K562 (cell line): ENCODE measurements around the gene GPHA2. TPM values are rescaled to one million over a fixed set of nuclear protein-coding genes. Genes with fewer than 3 reads are reported as not detected.

Experiments used
- BRD9 ChIP-seq: fragments of 450-650 bp; IDR thresholded peaks from 2 replicates; pipeline ENCODE4 v1.6.1; 2018; ENCODE audit warnings: low read depth; ENCODE audit not compliant: partially characterized antibody
- CCNT2 ChIP-seq: IDR thresholded peaks from 2 replicates; pipeline ENCODE4 v1.6.1; 2011; ENCODE audit warnings: borderline replicate concordance, low read depth, mild to moderate bottlenecking, moderate library complexity, mixed read lengths, low read length; ENCODE audit not compliant: insufficient read length; ENCODE audit errors: extremely low read depth
- ELF1 ChIP-seq: fragments of 200-800 bp; sonication (Bioruptor generic); IDR thresholded peaks from 2 replicates; pipeline ENCODE4 v1.6.1; 2016; ENCODE audit warnings: missing genetic modification characterization, missing compliant biosample characterization
- JUN ChIP-seq, 2 experiments: sonication (generic) in 1 of 2; formaldehyde crosslinking in 1 of 2; IDR thresholded peaks; 2 replicates each; pipeline versions ENCODE4 v1.6.1 to v1.8.0; 2012 to 2022; ENCODE audit warnings: borderline replicate concordance in 2 of 2, mild to moderate bottlenecking in 2 of 2, improper control_type of control experiment in 1 of 2, low read depth in 1 of 2, low read length in 1 of 2, missing genetic modification reagents in 1 of 2
- NR4A1 ChIP-seq, 2 experiments: fragments of 250-450 bp in 1 of 2; fragments of 450-650 bp in 1 of 2; sonication (Bioruptor Pico) in 1 of 2; IDR thresholded peaks; 2 replicates each; pipeline versions ENCODE4 v1.4.0 to v1.6.1; 2016 to 2020; ENCODE audit warnings: mild to moderate bottlenecking in 2 of 2, missing compliant biosample characterization in 1 of 2, missing genetic modification characterization in 1 of 2, moderate library complexity in 1 of 2
- OTX1 ChIP-seq: fragments of 450-650 bp; formaldehyde crosslinking; IDR thresholded peaks from 2 replicates; pipeline ENCODE4 v1.4.0; 2022; ENCODE audit warnings: mild to moderate bottlenecking
- POLR2AphosphoS2 ChIP-seq: IDR thresholded peaks from 2 replicates; pipeline ENCODE4 v1.6.1; 2012; ENCODE audit warnings: low read length, improper control_type of control experiment
- RFX5 ChIP-seq: IDR thresholded peaks from 2 replicates; pipeline ENCODE4 v1.6.1; 2011; ENCODE audit warnings: low read depth, mild to moderate bottlenecking, improper control_type of control experiment, low read length
- SAFB2 ChIP-seq: fragments of 200-400 bp; formaldehyde crosslinking; IDR thresholded peaks from 2 replicates; pipeline ENCODE4 v1.6.1; 2018; ENCODE audit warnings: borderline replicate concordance, low read length, low read depth, moderate library complexity; ENCODE audit not compliant: severe bottlenecking
- SMARCE1 ChIP-seq: fragments of 450-650 bp; IDR thresholded peaks from 2 replicates; pipeline ENCODE4 v1.7.1; 2016; ENCODE audit warnings: mild to moderate bottlenecking
- SRSF7 ChIP-seq: fragments of 200-400 bp; formaldehyde crosslinking; optimal IDR thresholded peaks from 2 replicates; pipeline ENCODE3; 2017; ENCODE audit warnings: mild to moderate bottlenecking, low read depth, low read length
- TEAD4 ChIP-seq, 2 experiments: sonication (generic) in 1 of 2; formaldehyde crosslinking in 1 of 2; IDR thresholded peaks; 2 replicates each; pipeline versions ENCODE4 v1.6.1 to v1.8.0; 2012 to 2022; ENCODE audit warnings: borderline replicate concordance in 1 of 2, inconsistent platforms in 1 of 2, low read length in 1 of 2, mild to moderate bottlenecking in 1 of 2, missing genetic modification reagents in 1 of 2
- ZFX ChIP-seq: sonication (generic); formaldehyde crosslinking; IDR thresholded peaks from 2 replicates; pipeline ENCODE4 v1.8.0; 2022; ENCODE audit warnings: mild to moderate bottlenecking, missing genetic modification reagents, moderate library complexity
- ZNF12 ChIP-seq: sonication (generic); formaldehyde crosslinking; IDR thresholded peaks from 2 replicates; pipeline ENCODE4 v1.4.0; 2020; ENCODE audit warnings: mild to moderate bottlenecking, missing genetic modification reagents
- ZNF398 ChIP-seq: fragments of 250-450 bp; sonication (Bioruptor Pico); IDR thresholded peaks from 2 replicates; pipeline ENCODE4 v1.8.0; 2021; ENCODE audit warnings: moderate library complexity, mild to moderate bottlenecking, inconsistent platforms
- ZNF79 ChIP-seq: fragments of 250-450 bp; sonication (Bioruptor Pico); IDR thresholded peaks from 2 replicates; pipeline ENCODE4 v1.4.0; 2020; ENCODE audit warnings: low read depth, mild to moderate bottlenecking, moderate library complexity
- polyA plus RNA-seq, 8 experiments: library from polyadenylated mRNA; depleted of rRNA in 4 of 8; stranded (reverse) in 5 of 8; unstranded in 3 of 8; fragments of >200 nt; fragmentation: Nextera tagmentation in 2 of 8; fragmentation: Illumina TruSeq in 1 of 8; extraction: Ambion mirVana in 2 of 8; extraction: Trizol in 1 of 8; gene quantifications; 2 replicates each; pipeline versions ENCODE4 v1.2.1 to v1.2.3, GENCODE V29; 2011 to 2014; ENCODE audit warnings: inconsistent platforms in 1 of 8, missing spikeins in 1 of 8
- total RNA-seq, 7 experiments: library from RNA; depleted of rRNA in 6 of 7; stranded (reverse); fragments of >200 nt in 6 of 7; fragmentation: Illumina TruSeq in 2 of 7; extraction: Trizol in 2 of 7; gene quantifications; 2 replicates each; pipeline versions ENCODE4 v1.2.1 to v1.2.3, GENCODE V29; 2011 to 2021; ENCODE audit warnings: low replicate concordance in 1 of 7
- TF ChIP-seq, protein P1 (sequence below): fragments of 450-650 bp; IDR thresholded peaks from 2 replicates; pipeline ENCODE4 v1.6.1; 2017; ENCODE audit warnings: mild to moderate bottlenecking, moderate library complexity
- TF ChIP-seq, protein P2 (sequence below): fragments of 150-350 bp; IDR thresholded peaks from 2 replicates; pipeline ENCODE4 v1.6.1; 2014; ENCODE audit warnings: low read depth, mild to moderate bottlenecking, low read length, borderline replicate concordance

The GPHA2 gene
- total and polyA plus RNA-seq, 9 of the 15 experiments (the other 6 are each of a cell fraction or from before 2014, with no cell fraction given), result 0.17 to 0.22 TPM; not detected in 7

DNA sequence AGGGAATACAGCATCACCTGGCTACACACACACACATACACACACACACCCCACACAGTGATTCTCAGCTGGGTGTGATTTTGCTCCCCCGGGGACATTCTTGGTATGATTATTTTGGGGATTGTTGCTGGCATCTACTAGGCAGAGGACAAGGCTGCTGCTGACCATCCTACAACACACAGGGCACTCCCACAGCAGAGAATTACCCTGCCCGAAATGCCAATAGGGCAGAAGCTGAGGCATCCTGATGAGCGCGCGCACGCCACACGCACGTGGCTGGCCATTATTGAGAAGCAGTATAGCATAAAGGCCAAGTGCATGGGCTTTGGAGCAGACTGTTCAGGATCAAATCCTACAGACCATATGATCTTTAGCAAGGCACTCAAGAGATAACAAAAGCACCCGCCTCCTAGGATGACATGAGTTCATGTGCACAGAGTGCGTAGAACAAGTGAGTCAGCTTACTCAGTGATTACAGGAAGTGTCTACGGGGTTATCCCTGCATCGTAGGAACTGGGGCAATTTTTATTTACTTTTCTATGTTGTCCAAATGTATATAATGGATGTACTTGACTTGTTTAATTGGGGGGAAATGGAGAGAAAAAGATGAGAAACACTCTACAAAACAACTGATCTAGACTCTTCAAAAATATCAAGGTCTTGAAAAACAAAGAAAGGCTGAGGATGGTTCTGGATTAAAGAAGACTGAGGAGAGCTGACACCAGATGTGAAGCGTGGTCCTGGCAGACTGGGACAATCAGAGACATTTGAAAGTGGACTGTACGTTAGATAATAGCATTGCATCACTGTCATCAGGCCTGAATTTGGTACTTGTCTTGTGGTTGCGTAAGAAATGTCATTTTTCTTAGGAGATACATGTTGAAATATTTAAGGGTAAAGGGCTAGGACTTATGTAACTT lies 50.1 kb downstream of the GPHA2 start (continued):
- TF ChIP-seq OTX1 (CRISPR knock-in tag) (no peak), ZFX (CRISPR knock-in tag) (peak; percentile 52), TEAD4 (IDR thresholded peaks at IDR 0.05; ENCODE audit: low read length) (peak; percentile 77), TEAD4 (CRISPR knock-in tag; IDR thresholded peaks at IDR 0.05; ENCODE audit: borderline replicate concordance) (no peak), SMARCE1 (peak; percentile 64; the same call in 1 of the 2 replicates), SAFB2 (no peak), CCNT2 (peak; percentile 35), SRSF7 (no peak), ZNF79 (CRISPR knock-in tag) (no peak), RFX5 (no peak), NR4A1 (CRISPR knock-in tag; IDR thresholded peaks at IDR 0.05) (no peak), NR4A1 (tag; IDR thresholded peaks at IDR 0.05) (peak; percentile 59; the same call in 1 of the 2 replicates), BRD9 (peak; percentile 63), ELF1 (tag) (peak; percentile 84), POLR2AphosphoS2 (no peak), ZNF398 (CRISPR knock-in tag) (no peak), JUN (IDR thresholded peaks at IDR 0.05; ENCODE audit: borderline replicate concordance, low read depth, low read length) (peak; percentile 87; the same call in 1 of the 2 replicates), JUN (CRISPR knock-in tag; IDR thresholded peaks at IDR 0.05; ENCODE audit: borderline replicate concordance) (no peak), ZNF12 (CRISPR knock-in tag) (no peak)
- TF ChIP-seq, protein P1, sequence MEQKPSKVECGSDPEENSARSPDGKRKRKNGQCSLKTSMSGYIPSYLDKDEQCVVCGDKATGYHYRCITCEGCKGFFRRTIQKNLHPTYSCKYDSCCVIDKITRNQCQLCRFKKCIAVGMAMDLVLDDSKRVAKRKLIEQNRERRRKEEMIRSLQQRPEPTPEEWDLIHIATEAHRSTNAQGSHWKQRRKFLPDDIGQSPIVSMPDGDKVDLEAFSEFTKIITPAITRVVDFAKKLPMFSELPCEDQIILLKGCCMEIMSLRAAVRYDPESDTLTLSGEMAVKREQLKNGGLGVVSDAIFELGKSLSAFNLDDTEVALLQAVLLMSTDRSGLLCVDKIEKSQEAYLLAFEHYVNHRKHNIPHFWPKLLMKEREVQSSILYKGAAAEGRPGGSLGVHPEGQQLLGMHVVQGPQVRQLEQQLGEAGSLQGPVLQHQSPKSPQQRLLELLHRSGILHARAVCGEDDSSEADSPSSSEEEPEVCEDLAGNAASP, result no peak
- TF ChIP-seq, protein P2, sequence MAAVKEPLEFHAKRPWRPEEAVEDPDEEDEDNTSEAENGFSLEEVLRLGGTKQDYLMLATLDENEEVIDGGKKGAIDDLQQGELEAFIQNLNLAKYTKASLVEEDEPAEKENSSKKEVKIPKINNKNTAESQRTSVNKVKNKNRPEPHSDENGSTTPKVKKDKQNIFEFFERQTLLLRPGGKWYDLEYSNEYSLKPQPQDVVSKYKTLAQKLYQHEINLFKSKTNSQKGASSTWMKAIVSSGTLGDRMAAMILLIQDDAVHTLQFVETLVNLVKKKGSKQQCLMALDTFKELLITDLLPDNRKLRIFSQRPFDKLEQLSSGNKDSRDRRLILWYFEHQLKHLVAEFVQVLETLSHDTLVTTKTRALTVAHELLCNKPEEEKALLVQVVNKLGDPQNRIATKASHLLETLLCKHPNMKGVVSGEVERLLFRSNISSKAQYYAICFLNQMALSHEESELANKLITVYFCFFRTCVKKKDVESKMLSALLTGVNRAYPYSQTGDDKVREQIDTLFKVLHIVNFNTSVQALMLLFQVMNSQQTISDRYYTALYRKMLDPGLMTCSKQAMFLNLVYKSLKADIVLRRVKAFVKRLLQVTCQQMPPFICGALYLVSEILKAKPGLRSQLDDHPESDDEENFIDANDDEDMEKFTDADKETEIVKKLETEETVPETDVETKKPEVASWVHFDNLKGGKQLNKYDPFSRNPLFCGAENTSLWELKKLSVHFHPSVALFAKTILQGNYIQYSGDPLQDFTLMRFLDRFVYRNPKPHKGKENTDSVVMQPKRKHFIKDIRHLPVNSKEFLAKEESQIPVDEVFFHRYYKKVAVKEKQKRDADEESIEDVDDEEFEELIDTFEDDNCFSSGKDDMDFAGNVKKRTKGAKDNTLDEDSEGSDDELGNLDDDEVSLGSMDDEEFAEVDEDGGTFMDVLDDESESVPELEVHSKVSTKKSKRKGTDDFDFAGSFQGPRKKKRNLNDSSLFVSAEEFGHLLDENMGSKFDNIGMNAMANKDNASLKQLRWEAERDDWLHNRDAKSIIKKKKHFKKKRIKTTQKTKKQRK, result no peak
